GM19395 (cell line): Measurements from ENCODE around the gene ARF1.

Experiments used
- ATAC-seq: cut with Tn5 transposase; IDR thresholded peaks from one replicate; pipeline ENCODE4 v1.9.1; 2021; ENCODE audit warnings: mild to moderate bottlenecking, moderate library complexity; ENCODE audit not compliant: unreplicated experiment

The ARF1 gene

GRCh38 chr1:228117335-228117734 lies 34.8 kb downstream of the ARF1 start:
- no peak for ATAC-seq

GRCh38 chr1:228118040-228118439 lies 35.5 kb downstream of the ARF1 start:
- no peak for ATAC-seq

- no peak for ATAC-seq
Observed at GRCh38 chr1:228120351-228120750, 37.8 kb downstream of the ARF1 start.

- no peak for ATAC-seq
Observed at GRCh38 chr1:228120857-228121489, 38.5 kb downstream of the ARF1 start.

GRCh38 chr1:228122921-228123441 lies 40.5 kb downstream of the ARF1 start:
- ATAC-seq, result no peak

- no peak for ATAC-seq
Observed at GRCh38 chr1:228123505-228123904, 41.0 kb downstream of the ARF1 start.

- ATAC-seq, result no peak
Observed at GRCh38 chr1:228125185-228125584, 42.7 kb downstream of the ARF1 start.

- ATAC-seq, result no peak
Observed at GRCh38 chr1:228131766-228132165, 49.3 kb downstream of the ARF1 start.

GRCh38 chr1:228134591-228134990 lies 52.1 kb downstream of the ARF1 start:
- no peak for ATAC-seq

- ATAC-seq, result no peak
Observed at GRCh38 chr1:228136901-228137300, 54.4 kb downstream of the ARF1 start.

- no peak for ATAC-seq
Observed at GRCh38 chr1:228139406-228139930, 57.0 kb downstream of the ARF1 start.

GRCh38 chr1:228139931-228140723 lies 57.6 kb downstream of the ARF1 start, which contains the start of gene GUK1:
Gene GUK1, plus strand, starts transcription at chr1:228140279. Its CDS starts 24 bp downstream, at chr1:228140303.
- ATAC-seq, result peak; percentile 90

GRCh38 chr1:228140724-228141225 lies 58.3 kb downstream of the ARF1 start:
- no peak for ATAC-seq

GRCh38 chr1:228141226-228142044 lies 58.9 kb downstream of the ARF1 start:
- ATAC-seq, result no peak

GRCh38 chr1:228142155-228142691 lies 59.7 kb downstream of the ARF1 start:
- ATAC-seq, result no peak

- no peak for ATAC-seq
Observed at GRCh38 chr1:228142701-228143136, 60.2 kb downstream of the ARF1 start.

GRCh38 chr1:228143480-228144192 lies 61.1 kb downstream of the ARF1 start:
- no peak for ATAC-seq

GRCh38 chr1:228144193-228144992 lies 61.9 kb downstream of the ARF1 start:
- ATAC-seq, result no peak

- no peak for ATAC-seq
Observed at GRCh38 chr1:228144993-228145343, 62.5 kb downstream of the ARF1 start.
